Kidney (tissue), 14 donors: ENCODE data around the gene THAP9. TPM values are rescaled to one million over a fixed set of nuclear protein-coding genes. Genes with fewer than 3 reads are reported as not detected.

Experiments used
- DNase-seq, 5 donors: peaks; one replicate each; pipeline ENCODE4 v3.0.0-alpha.2; 2013 to 2020
- FAIRE-seq: peaks from 2 replicates; lab custom pipeline; 2012; peaks lifted over from hg19 to GRCh38; lab: Jason Lieb, UNC
- H3K27ac ChIP-seq, 2 donors: one replicate each; pipeline ENCODE4 v1.7.0; 2013; ENCODE audit warnings: low read depth in 2 of 2, low read length in 2 of 2, inconsistent platforms in 1 of 2
- H3K27me3 ChIP-seq: one replicate; pipeline ENCODE4 v1.7.1; 2013; ENCODE audit warnings: low read length, inconsistent platforms; ENCODE audit not compliant: control insufficient read depth, insufficient read depth
- H3K36me3 ChIP-seq, 3 donors: one replicate each; pipeline versions ENCODE4 v1.7.0 to v1.7.1; 2013; ENCODE audit warnings: low read length in 3 of 3, control low read depth in 1 of 3, inconsistent platforms in 1 of 3; ENCODE audit not compliant: insufficient read depth in 3 of 3, control insufficient read depth in 2 of 3
- H3K4me1 ChIP-seq, 3 donors: one replicate each; pipeline versions ENCODE4 v1.7.0 to v1.7.1; 2013; ENCODE audit warnings: low read length in 3 of 3, inconsistent platforms in 1 of 3, low read depth in 1 of 3; ENCODE audit not compliant: control insufficient read depth in 2 of 3, insufficient read depth in 2 of 3
- H3K4me3 ChIP-seq, 3 donors: one replicate each; pipeline versions ENCODE4 v1.7.0 to v1.8.1; 2013; ENCODE audit warnings: low read length in 3 of 3, control low read depth in 1 of 3, inconsistent platforms in 1 of 3
- H3K9ac ChIP-seq, 3 donors: one replicate each; pipeline versions ENCODE4 v1.7.0 to v1.7.1; 2013; ENCODE audit warnings: low read length in 3 of 3, control low read depth in 1 of 3, inconsistent platforms in 1 of 3
- H3K9me3 ChIP-seq, 3 donors: one replicate each; pipeline versions ENCODE4 v1.7.0 to v1.7.1; 2013; ENCODE audit warnings: low read length in 3 of 3, control low read depth in 1 of 3, inconsistent platforms in 1 of 3; ENCODE audit not compliant: control insufficient read depth in 2 of 3, insufficient read depth in 1 of 3
- intact Hi-C: fragments of 100-400 bp; cut with DNase I; formaldehyde crosslinking; loops from one replicate; pipeline ENCODE4 v1.11.1; 2022
- polyA plus RNA-seq: library from polyadenylated mRNA; stranded (reverse); fragments of 350-450 nt; fragmentation: Illumina TruSeq; extraction: RNeasy Lipid Tissue Mini Kit (QIAGEN cat#74804); gene quantifications from one replicate; pipeline ENCODE4 v1.2.3, GENCODE V29; 2014; ENCODE audit warnings: low read depth, low replicate concordance; ENCODE audit not compliant: insufficient read depth
- total RNA-seq: library from RNA; stranded (reverse); fragmentation: NEBNext Ultra II Directional; extraction: Animal tissue kit (Norgen Biotek cat#: 25700); gene quantifications from one replicate; pipeline ENCODE4 v1.2.1, GENCODE V29; 2021
- TF ChIP-seq, protein P1 (sequence below): IDR thresholded peaks from 3 replicates; pipeline ENCODE4 v1.5.1; 2012; ENCODE audit warnings: mild to moderate bottlenecking, moderate library complexity, borderline replicate concordance; ENCODE audit not compliant: insufficient read depth; ENCODE audit errors: extremely low read depth
- donor health status: control.
- donor health status: control.
- donor health status: control.
- donor health status: control.
- donor health status: control.
- donor health status: DM: yes; HTN: yes; CAD: no.
- donor health status: Normal renal cell carcinoma (clear cell type).

THAP9 gene
- total and polyA plus RNA-seq, 2 donors from 2014 or later, result 2.6 to 5.6 TPM

DNA sequence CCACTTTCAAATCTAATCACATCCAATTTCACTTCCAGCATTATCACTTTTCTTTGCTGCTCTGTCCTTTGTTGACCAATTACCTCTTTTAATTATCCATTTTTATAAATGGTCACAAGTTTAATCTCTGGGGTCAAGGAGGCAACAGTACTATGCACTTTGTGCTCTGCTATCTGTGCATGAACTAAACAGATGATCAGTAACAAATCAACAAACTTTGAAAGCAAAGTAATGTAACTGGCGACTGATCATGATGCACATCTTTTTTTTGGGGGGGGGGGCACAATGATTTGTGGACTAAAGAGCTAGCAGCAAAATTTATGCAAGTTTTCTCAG is 8.1 kb upstream of the THAP9 start:
- no peaks in the 10 kb centered on the region for H3K27me3 ChIP-seq
- no peaks in the 10 kb centered on the region for H3K9me3 ChIP-seq
- no peak for FAIRE-seq
- no peak overlapping the region for H3K27ac ChIP-seq
- DNase-seq, result no peak
- intact Hi-C loops, result no loop called here
- H3K36me3 ChIP-seq, result peaks cover 8 to 12% (median 11%) of the 10 kb centered on the region in 3 donors
- no peak overlapping the region for H3K9ac ChIP-seq
- TF ChIP-seq, protein P1, sequence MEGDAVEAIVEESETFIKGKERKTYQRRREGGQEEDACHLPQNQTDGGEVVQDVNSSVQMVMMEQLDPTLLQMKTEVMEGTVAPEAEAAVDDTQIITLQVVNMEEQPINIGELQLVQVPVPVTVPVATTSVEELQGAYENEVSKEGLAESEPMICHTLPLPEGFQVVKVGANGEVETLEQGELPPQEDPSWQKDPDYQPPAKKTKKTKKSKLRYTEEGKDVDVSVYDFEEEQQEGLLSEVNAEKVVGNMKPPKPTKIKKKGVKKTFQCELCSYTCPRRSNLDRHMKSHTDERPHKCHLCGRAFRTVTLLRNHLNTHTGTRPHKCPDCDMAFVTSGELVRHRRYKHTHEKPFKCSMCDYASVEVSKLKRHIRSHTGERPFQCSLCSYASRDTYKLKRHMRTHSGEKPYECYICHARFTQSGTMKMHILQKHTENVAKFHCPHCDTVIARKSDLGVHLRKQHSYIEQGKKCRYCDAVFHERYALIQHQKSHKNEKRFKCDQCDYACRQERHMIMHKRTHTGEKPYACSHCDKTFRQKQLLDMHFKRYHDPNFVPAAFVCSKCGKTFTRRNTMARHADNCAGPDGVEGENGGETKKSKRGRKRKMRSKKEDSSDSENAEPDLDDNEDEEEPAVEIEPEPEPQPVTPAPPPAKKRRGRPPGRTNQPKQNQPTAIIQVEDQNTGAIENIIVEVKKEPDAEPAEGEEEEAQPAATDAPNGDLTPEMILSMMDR, result no peak
- no peak overlapping the region for H3K4me3 ChIP-seq
- peaks cover 0 to 12% (median 0%) of the 10 kb centered on the region in 3 donors for H3K4me1 ChIP-seq

DNA sequence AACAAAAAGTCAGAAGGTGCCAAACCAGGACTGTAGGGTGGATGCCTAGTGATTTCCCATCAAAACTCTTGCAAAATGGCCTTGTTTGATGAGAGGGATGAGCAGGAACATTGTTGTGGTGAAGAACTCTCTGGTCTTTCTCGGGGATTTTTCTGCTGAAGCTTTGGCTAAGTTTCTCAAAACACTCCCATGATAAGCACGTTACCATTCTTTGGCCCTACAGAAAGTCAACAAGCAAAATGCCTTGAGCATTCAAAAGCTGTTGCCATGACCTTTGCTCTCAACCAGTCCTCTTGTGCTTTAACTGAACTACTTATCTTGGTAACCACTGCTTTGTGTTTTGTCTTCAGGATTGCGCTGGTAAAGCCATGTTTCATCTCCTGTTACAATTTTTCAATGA is 6.6 kb upstream of the THAP9 start:
- peaks cover 0 to 10% (median under 1%) of the 10 kb centered on the region in 3 donors for H3K4me1 ChIP-seq
- DNase-seq (no peak), FAIRE-seq (no peak)
- H3K9ac ChIP-seq, result no peak overlapping the region
- TF ChIP-seq, protein P1, result no peak
- H3K27me3 ChIP-seq, result no peaks in the 10 kb centered on the region
- no peak overlapping the region for H3K27ac ChIP-seq
- H3K4me3 ChIP-seq, result no peak overlapping the region
- intact Hi-C loops, result no loop called here
- no peaks in the 10 kb centered on the region for H3K9me3 ChIP-seq
- H3K36me3 ChIP-seq, result peaks cover 8 to 12% (median 11%) of the 10 kb centered on the region in 3 donors

DNA sequence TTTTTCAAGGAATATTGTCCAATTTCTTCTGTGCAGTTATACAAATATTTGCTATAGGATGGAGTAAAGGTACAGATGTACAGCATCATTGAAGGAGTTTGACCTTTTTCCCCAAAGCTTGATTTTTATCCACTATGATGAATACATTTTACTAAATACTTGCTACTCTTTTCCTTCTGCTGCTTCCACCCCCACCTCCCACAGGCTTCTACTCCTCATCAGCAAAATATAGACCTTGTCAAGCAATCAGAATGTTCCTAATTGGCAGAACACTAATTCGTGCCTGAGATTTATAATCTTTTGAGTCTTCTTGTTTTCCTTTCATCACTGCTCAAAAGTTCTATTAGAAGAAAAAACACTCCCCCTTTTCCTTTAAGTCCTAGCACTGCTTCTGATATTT is 3.8 kb upstream of the THAP9 start:
- FAIRE-seq, result no peak

More for the DNA sequence above, 3.8 kb upstream of the THAP9 start:
- no peaks in the 10 kb centered on the region for H3K27me3 ChIP-seq
- no peak overlapping the region for H3K9ac ChIP-seq
- intact Hi-C loops, result no loop called here
- H3K27ac ChIP-seq, result no peak overlapping the region
- peaks cover 8 to 12% (median 11%) of the 10 kb centered on the region in 3 donors for H3K36me3 ChIP-seq
- no peak for DNase-seq
- peaks cover 0 to 5% (median 4%) of the 10 kb centered on the region in 3 donors for H3K4me1 ChIP-seq
- TF ChIP-seq, protein P1, result no peak
- H3K4me3 ChIP-seq, result no peak overlapping the region
- H3K9me3 ChIP-seq, result no peaks in the 10 kb centered on the region
